GM21381 (cell line): ENCODE results near the gene RPL35A.
"Not testable (repeated sequence)": the region's sequence is repeated elsewhere in the genome, so short reads cannot be mapped to it uniquely, and the experiment has no call there.

Experiments
- ATAC-seq: cut with Tn5 transposase; IDR thresholded peaks from one replicate; pipeline ENCODE4 v1.9.1; 2021; ENCODE audit warnings: mild to moderate bottlenecking, moderate library complexity; ENCODE audit not compliant: unreplicated experiment

The RPL35A gene

DNA sequence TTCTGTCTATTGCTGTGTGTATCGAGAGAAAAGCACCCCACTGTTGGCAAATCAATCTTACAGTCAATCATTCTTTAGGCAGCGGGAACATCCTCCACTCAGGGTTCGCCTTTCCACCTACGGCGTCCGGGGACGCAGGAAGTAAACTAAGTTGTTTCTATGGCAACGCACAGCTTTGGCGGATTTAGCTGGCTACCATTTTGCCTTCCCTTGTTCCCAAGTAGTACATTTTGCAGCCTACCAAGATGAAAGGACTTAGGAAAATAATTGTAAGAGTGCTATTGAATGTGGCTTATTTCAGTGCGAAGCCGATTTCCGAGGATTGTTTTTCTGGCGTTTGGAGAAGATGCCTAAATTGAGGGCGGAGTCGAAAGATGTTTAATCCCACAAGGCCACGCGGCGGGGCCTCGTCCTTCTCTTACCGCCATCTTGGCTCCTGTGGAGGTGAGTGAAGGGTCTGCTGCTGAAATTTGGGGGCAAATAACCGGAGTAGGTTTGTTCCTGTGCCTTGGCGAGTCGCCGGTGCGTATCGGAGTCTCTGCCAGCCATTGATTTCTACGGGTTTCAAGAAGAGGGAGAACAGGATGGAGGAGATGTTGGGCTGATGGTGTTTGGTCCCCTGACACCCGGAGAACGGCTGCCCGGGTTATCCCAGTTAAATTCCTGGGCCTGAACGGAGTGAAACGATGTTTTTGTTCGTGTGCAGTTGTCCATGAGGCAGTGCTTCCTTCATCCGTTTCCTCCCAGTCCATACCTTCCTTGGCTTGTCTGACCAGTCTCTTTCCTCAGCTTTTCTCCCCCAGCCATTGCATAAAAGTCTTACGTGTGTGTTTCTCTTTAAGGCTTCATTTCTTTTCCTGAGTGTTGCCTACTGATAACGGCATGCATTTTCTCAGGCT, at the start of gene RPL35A:
Gene RPL35A, plus strand, starts transcription at position 413 of the 899 bp plus-strand sequence. CDS start 778 bp downstream, outside the sequence.
- ATAC-seq: peak; percentile 92

- no peak for ATAC-seq
Observed at GRCh38 chr3:197901626-197902025, 48.4 kb upstream of the RPL35A start.

GRCh38 chr3:197906023-197906849, 43.8 kb upstream of the RPL35A start:
- peak; percentile 86 for ATAC-seq

DNA sequence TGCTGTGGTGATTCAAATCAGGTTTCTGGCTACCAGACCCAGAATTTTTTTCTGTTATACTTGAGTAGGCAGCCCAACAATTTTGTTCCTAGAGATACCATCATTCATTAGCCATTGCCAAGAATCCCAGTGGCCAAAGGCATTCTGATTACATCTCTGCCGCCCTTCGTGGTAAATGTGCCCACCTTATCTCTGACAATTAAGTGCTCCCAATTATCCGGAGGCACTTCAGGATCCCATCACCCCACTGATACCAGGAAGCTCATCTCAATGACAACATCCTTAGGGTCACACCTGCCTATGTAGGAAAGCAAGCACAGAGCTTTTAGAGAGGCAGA, 43.2 kb upstream of the RPL35A start:
- ATAC-seq: no peak

GRCh38 chr3:197907196-197907595, 42.8 kb upstream of the RPL35A start:
- ATAC-seq: no peak

GRCh38 chr3:197908550-197908949, 41.4 kb upstream of the RPL35A start:
- not testable (repeated sequence) for ATAC-seq

DNA sequence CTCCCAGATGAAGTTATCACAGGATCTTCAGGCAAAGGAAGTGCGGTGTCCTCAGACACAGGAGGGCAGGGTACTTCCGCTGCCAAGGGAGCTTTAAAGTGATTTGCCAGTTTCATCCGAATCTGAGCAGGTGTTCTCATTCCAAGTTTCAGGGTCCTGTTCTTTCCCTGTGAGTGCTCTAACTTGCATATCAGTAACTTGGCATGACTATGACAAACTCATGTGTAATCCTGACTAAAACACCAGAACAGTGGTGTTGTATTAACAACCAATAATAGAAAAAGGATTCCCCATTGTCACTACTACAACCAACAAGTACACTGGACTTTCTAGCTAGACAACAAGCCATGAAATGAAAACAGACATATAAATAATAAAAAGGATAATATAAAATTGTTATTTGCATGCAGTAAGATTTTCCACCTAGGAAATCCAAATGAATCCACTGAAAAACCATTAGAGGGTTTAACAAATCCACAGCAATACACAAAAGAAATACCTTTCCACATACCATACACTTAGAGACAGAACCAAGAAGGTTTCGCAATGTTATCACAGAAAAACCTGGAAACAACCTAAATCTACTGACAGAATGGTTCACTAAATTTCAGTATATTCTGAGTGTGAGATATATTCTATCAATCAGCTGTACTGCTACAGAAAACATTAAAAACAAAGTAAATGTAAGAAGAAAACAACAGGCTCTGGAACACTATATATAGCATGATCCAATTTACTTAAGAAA, 40.9 kb upstream of the RPL35A start:
- no peak for ATAC-seq

- ATAC-seq: no peak
Observed at GRCh38 chr3:197912741-197913476, 37.1 kb upstream of the RPL35A start.

DNA sequence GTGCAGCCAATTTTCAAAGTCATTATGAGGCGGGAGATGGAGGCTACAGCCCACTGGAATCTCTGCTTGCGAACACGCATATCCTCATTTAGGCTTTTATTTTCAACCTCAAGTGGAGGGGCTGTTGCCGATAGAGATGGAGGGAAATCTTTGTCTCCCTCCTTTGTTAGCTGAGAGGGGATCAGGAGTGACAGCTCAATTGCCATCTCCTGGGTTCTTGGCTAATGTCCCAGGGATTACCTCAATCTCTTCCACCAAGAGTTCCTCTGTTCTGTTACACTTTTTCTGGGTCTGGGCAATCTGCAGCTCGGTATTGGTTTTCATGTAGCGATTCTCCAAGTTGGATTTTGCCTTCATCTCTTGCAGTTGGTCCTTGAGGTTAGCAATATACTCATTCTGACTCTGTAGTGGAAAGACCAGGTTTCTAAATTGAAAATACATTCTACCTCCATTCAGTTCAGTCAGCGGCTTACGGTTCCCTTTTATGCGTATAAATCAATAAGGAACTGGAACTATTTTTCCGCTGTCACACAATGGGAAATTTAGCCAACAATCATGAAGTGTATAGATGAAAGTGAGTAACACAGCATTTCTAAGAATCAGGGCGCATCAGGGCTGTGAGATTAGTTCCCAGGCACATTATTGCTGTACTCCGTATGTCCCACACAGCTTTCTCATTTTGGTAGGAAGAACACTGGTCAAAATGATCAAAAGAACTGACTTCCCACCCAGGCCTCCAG, 36.2 kb upstream of the RPL35A start:
- ATAC-seq: no peak

DNA sequence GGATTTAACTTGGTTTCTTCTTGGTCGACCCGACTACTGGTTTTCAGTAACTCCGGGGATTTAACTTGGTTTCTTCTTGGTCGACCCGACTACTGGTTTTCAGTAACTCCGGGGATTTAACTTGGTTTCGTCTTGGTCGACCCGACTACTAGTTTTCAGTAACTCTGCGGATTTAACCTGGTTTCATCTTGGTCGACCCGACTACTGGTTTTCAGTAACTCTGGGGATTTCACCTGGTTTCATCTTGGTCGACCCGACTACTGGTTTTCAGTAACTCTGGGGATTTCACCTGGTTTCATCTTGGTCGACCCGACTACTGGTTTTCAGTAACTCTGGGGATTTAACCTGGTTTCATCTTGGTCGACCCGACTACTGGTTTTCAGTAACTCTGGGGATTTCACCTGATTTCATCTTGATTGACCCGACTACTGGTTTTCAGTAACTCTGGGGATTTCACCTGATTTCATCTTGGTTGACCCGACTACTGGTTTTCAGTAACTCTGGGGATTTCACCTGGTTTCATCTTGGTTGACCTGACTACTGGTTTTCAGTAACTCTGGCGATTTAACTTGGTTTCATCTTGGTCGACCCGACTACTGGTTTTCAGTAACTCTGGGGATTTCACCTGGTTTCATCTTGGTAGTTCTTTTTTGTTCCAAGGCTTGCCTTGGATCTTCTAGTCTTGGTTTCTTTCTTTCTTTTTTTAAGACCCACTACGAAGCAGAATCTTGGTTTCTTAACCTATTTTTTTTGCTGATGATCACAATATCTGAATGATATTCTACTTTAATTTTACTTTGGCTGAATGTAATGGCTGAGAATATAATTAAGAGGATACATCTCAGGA, 28.3 kb upstream of the RPL35A start:
- ATAC-seq: not testable (repeated sequence)

GRCh38 chr3:197926418-197926817, 23.6 kb upstream of the RPL35A start:
- ATAC-seq: no peak

DNA sequence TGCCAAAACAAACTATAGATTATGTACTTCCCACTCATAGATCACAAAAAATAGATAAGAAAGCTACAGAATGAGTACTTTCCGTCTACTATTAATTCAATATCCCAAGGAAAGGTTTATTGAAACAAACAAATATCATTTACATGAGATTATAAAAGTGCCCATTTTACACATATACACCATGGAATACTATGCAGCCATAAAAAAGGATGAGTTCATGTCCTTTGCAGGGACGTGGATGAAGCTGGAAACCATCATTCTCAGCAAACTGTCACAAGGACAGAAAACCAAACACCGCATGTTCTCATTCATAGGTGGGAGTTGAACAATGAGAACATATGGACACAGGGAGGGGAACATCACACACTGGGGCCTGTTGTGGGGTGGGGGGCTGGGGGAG, 22.4 kb upstream of the RPL35A start:
- not testable (repeated sequence) for ATAC-seq

DNA sequence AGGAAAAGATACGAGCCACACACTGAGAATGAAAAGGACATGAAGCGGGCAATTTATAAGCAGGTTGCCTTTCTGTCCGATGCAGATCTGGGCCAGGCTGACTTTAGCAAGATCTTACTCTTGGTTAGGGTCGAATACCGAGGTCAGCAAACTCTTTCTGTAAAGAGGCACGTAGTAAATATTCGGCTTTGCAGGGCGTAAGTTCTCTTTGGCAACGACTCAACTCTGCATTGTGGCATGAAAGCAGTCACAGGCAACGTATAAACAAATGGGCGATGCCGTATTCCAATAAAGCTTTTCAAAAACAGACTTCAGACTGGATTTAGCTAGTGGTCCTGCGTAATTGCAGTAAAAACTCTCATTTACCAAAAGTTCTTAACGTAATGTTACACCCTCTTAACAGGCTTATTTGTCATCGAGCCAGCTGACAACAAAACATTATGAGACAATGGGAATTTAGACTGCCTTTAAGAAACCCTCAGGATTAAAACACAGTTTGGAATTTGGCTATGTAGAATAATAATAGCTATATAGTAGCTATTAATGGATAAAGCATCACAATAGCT, 13.1 kb upstream of the RPL35A start:
- no peak for ATAC-seq

- ATAC-seq: no peak
Observed at GRCh38 chr3:197940745-197941384, 9.1 kb upstream of the RPL35A start.

DNA sequence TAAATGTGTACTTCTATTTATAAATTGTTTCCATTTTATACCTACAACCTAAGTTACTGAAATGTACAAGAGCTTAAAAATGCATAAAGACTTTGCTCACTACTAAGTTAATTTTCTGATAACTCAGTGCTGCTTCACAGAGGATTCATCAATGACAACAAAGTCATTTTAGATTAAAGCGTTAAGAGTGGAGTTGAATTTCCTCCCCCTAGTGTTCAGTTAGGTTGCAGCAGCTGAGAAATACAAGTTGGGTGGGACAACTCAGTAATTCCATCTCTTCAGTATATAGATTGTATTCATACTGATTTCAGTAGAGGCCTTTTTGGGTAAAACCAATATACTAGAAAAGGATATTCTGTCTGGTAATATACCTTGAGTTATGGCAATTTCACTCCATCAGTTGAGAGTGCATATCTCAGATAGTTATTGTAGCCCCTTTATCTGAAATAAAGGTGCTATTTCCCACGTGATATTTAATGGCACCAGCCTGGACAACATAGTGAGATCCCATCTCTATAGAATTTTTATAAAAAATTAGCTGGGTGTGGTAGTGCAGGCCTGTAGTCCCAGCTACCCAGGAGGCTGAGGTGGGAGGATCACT, 6.9 kb upstream of the RPL35A start:
- ATAC-seq: no peak

GRCh38 chr3:197949191-197949777, 706 bp upstream of the RPL35A start:
- ATAC-seq: peak; percentile 1

DNA sequence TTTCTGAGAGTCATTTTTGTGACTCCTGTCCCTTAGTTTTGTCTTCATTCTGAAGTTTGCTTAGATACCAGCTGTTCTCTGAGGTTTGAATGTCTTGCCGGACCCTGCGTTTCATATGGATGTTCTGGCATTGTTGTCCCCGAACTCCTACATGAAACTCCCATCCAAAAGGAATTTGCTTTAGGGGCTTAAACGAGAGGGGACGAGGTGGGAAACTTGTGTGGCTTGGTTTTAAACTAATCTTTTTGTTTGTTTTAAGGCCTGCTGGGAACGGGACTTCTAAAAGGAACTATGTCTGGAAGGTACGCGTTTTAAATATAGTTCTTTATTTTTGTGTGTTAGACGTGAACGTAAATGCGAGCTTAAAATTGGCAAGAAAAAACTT, 679 bp downstream of the RPL35A start:
- no peak for ATAC-seq
